ENCODE measurements around the gene TRHDE. TPM values are rescaled to one million over a fixed set of nuclear protein-coding genes. Genes with fewer than 3 reads are reported as not detected.
"Not testable (repeated sequence)": the region's sequence is repeated elsewhere in the genome, so short reads cannot be mapped to it uniquely, and the experiment has no call there.

The TRHDE gene
- polyA plus RNA-seq, 1 donor from 2014 or later = 20.6 TPM

DNA sequence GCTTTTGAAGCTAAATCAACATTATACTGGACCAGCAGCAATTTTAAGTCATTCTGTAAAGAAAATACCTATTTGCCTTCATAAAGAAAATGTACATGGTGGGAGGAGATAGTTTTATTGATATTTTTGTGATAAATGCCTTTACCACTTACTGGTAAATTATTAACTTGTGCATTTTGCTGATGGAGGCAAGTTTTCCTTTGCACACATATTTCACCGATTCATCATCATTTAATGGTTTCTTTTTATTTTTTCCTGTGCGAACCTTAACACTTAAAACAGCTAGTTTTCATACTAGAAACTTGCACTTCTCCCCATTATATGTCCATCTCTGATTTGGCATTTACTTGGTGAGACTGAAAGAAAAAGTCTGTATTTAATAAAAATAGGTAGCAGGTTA, 239.3 kb downstream of the TRHDE start:
- H3K4me2 ChIP-seq (ENCODE audit: low read length) = no peak overlapping the region
- no peaks in the 10 kb centered on the region for H3K79me2 ChIP-seq (replicated peaks; ENCODE audit: insufficient read depth, low read length)
- H3K9ac ChIP-seq (ENCODE audit: low read length) = no peak overlapping the region
- H3F3A ChIP-seq (ENCODE audit: insufficient read depth, low read length, poor library complexity, severe bottlenecking) = no peaks in the 10 kb centered on the region
- TF ChIP-seq RAD21 (conservative IDR thresholded peaks at IDR 0.05) (no peak), SMC3 (conservative IDR thresholded peaks at IDR 0.05; ENCODE audit: poor library complexity) (no peak), POLR2AphosphoS5 (IDR thresholded peaks at IDR 0.05) (no peak), EZH2 (IDR thresholded peaks at IDR 0.05; ENCODE audit: borderline replicate concordance, insufficient read depth, low read length, poor library complexity, severe bottlenecking) (no peak), EP300 (conservative IDR thresholded peaks at IDR 0.05; ENCODE audit: poor library complexity, severe bottlenecking) (no peak), CTCF (IDR thresholded peaks at IDR 0.05; ENCODE audit: poor library complexity, severe bottlenecking) (no peak), MXI1 (conservative IDR thresholded peaks at IDR 0.05; ENCODE audit: poor library complexity, severe bottlenecking) (no peak), TAF1 (IDR thresholded peaks at IDR 0.05; ENCODE audit: low read depth) (no peak)
- TF ChIP-seq, protein P1, sequence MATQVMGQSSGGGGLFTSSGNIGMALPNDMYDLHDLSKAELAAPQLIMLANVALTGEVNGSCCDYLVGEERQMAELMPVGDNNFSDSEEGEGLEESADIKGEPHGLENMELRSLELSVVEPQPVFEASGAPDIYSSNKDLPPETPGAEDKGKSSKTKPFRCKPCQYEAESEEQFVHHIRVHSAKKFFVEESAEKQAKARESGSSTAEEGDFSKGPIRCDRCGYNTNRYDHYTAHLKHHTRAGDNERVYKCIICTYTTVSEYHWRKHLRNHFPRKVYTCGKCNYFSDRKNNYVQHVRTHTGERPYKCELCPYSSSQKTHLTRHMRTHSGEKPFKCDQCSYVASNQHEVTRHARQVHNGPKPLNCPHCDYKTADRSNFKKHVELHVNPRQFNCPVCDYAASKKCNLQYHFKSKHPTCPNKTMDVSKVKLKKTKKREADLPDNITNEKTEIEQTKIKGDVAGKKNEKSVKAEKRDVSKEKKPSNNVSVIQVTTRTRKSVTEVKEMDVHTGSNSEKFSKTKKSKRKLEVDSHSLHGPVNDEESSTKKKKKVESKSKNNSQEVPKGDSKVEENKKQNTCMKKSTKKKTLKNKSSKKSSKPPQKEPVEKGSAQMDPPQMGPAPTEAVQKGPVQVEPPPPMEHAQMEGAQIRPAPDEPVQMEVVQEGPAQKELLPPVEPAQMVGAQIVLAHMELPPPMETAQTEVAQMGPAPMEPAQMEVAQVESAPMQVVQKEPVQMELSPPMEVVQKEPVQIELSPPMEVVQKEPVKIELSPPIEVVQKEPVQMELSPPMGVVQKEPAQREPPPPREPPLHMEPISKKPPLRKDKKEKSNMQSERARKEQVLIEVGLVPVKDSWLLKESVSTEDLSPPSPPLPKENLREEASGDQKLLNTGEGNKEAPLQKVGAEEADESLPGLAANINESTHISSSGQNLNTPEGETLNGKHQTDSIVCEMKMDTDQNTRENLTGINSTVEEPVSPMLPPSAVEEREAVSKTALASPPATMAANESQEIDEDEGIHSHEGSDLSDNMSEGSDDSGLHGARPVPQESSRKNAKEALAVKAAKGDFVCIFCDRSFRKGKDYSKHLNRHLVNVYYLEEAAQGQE (IDR thresholded peaks at IDR 0.05; ENCODE audit: borderline replicate concordance) = no peak
- no peaks in the 10 kb centered on the region for H4K20me1 ChIP-seq (ENCODE audit: insufficient read depth)
- H3K9me2 ChIP-seq (ENCODE audit: insufficient read depth, low read length) = no peaks in the 10 kb centered on the region
- H3K27ac ChIP-seq (ENCODE audit: low read length) = no peak overlapping the region
- no peak overlapping the region for H3K4me3 ChIP-seq (ENCODE audit: low read length)
- H3K36me3 ChIP-seq (ENCODE audit: insufficient read depth, low read length) = no peaks in the 10 kb centered on the region
- H3K9me3 ChIP-seq (ENCODE audit: low read length) = no peaks in the 10 kb centered on the region
- H2AFZ ChIP-seq (ENCODE audit: low read depth, low read length) = no peak overlapping the region
- H3K27me3 ChIP-seq (ENCODE audit: insufficient read depth, low read depth, low read length) = no peaks in the 10 kb centered on the region

DNA sequence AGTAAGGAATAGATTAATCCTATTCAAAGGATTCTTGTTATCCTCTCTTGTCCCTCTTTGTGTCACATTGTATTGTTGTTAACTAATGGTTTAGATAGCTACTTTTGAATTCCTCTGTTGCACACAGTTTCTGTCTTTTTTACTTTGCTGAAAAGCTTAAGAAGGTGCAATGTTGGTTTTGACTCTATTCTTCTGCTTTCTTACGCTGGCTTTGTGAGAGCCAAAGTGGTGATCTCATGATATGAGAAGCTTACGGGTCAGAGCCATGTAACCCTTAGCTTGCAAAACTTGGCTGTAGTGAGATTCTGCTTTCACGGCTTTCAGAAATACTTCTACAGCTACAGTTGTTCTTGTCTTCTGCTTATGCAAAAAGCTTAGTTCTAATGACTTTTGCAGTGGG, 239.7 kb downstream of the TRHDE start:
- Histone ChIP-seq H3K4me2 (ENCODE audit: low read length) (no peak overlapping the region), H3K9me2 (ENCODE audit: insufficient read depth, low read length) (no peaks in the 10 kb centered on the region), H3K9me3 (ENCODE audit: low read length) (no peaks in the 10 kb centered on the region), H3K79me2 (replicated peaks; ENCODE audit: insufficient read depth, low read length) (no peaks in the 10 kb centered on the region), H3K27me3 (ENCODE audit: insufficient read depth, low read depth, low read length) (no peaks in the 10 kb centered on the region), H2AFZ (ENCODE audit: low read depth, low read length) (no peak overlapping the region), H3K36me3 (ENCODE audit: insufficient read depth, low read length) (no peaks in the 10 kb centered on the region), H3K27ac (ENCODE audit: low read length) (no peak overlapping the region), H3F3A (ENCODE audit: insufficient read depth, low read length, poor library complexity, severe bottlenecking) (no peaks in the 10 kb centered on the region), H3K9ac (ENCODE audit: low read length) (no peak overlapping the region), H4K20me1 (ENCODE audit: insufficient read depth) (no peaks in the 10 kb centered on the region), H3K4me3 (ENCODE audit: low read length) (no peak overlapping the region)
- TF ChIP-seq EP300 (conservative IDR thresholded peaks at IDR 0.05; ENCODE audit: poor library complexity, severe bottlenecking) (no peak), POLR2AphosphoS5 (IDR thresholded peaks at IDR 0.05) (no peak), CTCF (IDR thresholded peaks at IDR 0.05; ENCODE audit: poor library complexity, severe bottlenecking) (no peak), MXI1 (conservative IDR thresholded peaks at IDR 0.05; ENCODE audit: poor library complexity, severe bottlenecking) (no peak), SMC3 (conservative IDR thresholded peaks at IDR 0.05; ENCODE audit: poor library complexity) (no peak), RAD21 (conservative IDR thresholded peaks at IDR 0.05) (no peak), TAF1 (IDR thresholded peaks at IDR 0.05; ENCODE audit: low read depth) (no peak), EZH2 (IDR thresholded peaks at IDR 0.05; ENCODE audit: borderline replicate concordance, insufficient read depth, low read length, poor library complexity, severe bottlenecking) (no peak)
- TF ChIP-seq, protein P1 (IDR thresholded peaks at IDR 0.05; ENCODE audit: borderline replicate concordance) = no peak

- H4K20me1 ChIP-seq (ENCODE audit: insufficient read depth); H3F3A ChIP-seq (ENCODE audit: insufficient read depth, low read length, poor library complexity, severe bottlenecking); H2AFZ ChIP-seq (ENCODE audit: low read depth, low read length); H3K79me2 ChIP-seq (replicated peaks; ENCODE audit: insufficient read depth, low read length); H3K27me3 ChIP-seq (ENCODE audit: insufficient read depth, low read depth, low read length); H3K4me3 ChIP-seq (ENCODE audit: low read length); H3K9me3 ChIP-seq (ENCODE audit: low read length); H3K4me2 ChIP-seq (ENCODE audit: low read length); H3K27ac ChIP-seq (ENCODE audit: low read length); H3K36me3 ChIP-seq (ENCODE audit: insufficient read depth, low read length); H3K9me2 ChIP-seq (ENCODE audit: insufficient read depth, low read length); H3K9ac ChIP-seq (ENCODE audit: low read length): not testable (repeated sequence)
These were observed 248.0 kb downstream of the TRHDE start for GRCh38 chr12:72520044-72520678.
